B cell (primary cell): ENCODE results near the gene CTNNA2. TPM values are rescaled to one million over a fixed set of nuclear protein-coding genes. Genes with fewer than 3 reads are reported as not detected.

Experiments
- ATAC-seq: fragments of 200-7000 bp; cut with Tn5 transposase; one replicate; pipeline ENCODE4 v1.10.0; 2021; ENCODE audit warnings: low read depth, mild to moderate bottlenecking, moderate number of reproducible peaks, moderate library complexity
- CTCF ChIA-PET: fragments of 350-600 bp; sonication (Branson Sonifier 250); formaldehyde crosslinking; loops from one replicate; lab custom pipeline; 2021; ENCODE audit warnings: antibody characterized with exemption, inconsistent platforms; lab: Charles Lee
- POLR2A ChIA-PET: fragments of 350-600 bp; sonication (Branson Sonifier 250); formaldehyde crosslinking; loops from one replicate; lab custom pipeline; 2021; ENCODE audit warnings: antibody characterized with exemption; lab: Charles Lee
- DNase-seq: peaks from one replicate; pipeline ENCODE4 v3.0.0; 2013
- H2AFZ ChIP-seq: 2 replicates; pipeline ENCODE4 v1.6.1; 2012; ENCODE audit warnings: mild to moderate bottlenecking, low read depth, low read length; ENCODE audit not compliant: insufficient read depth, poor library complexity, severe bottlenecking
- H3K27ac ChIP-seq, 2 donors: 1 replicate in 1 of 2; 2 replicates in 1 of 2; pipeline ENCODE4 v1.5.1; 2012 to 2013; ENCODE audit warnings: low read length in 2 of 2, mild to moderate bottlenecking in 2 of 2, moderate library complexity in 1 of 2
- H3K27me3 ChIP-seq, 4 experiments: fragments of 200-600 bp in 1 of 4; sonication (generic) in 1 of 4; replicated peaks in 1 of 4; 1 replicate in 2 of 4; 2 replicates in 2 of 4; pipeline versions ENCODE4 v1.6.1 to v1.7.0; 2013 to 2016; ENCODE audit warnings: low read length in 3 of 4, mild to moderate bottlenecking in 2 of 4, mixed read lengths in 1 of 4, moderate library complexity in 1 of 4; ENCODE audit not compliant: insufficient read depth in 4 of 4, control insufficient read depth in 3 of 4; ENCODE audit errors: control extremely low read depth in 1 of 4
- H3K36me3 ChIP-seq, 2 experiments: replicated peaks in 1 of 2; 1 replicate in 1 of 2; 2 replicates in 1 of 2; pipeline versions ENCODE4 v1.6.1 to v1.7.1; 2013; ENCODE audit warnings: low read length in 1 of 2; ENCODE audit not compliant: insufficient read depth in 2 of 2, control insufficient read depth in 1 of 2; ENCODE audit errors: control extremely low read depth in 1 of 2, extremely low read depth in 1 of 2
- H3K4me1 ChIP-seq, 2 donors: fragments of 200-600 bp in 1 of 2; sonication (generic) in 1 of 2; 1 replicate in 1 of 2; 2 replicates in 1 of 2; pipeline versions ENCODE4 v1.5.1 to v1.6.1; 2013 to 2017; ENCODE audit warnings: low read length in 2 of 2; ENCODE audit not compliant: control insufficient read depth in 2 of 2, insufficient read depth in 2 of 2
- H3K4me2 ChIP-seq: replicated peaks from 2 replicates; pipeline ENCODE3; 2012; ENCODE audit warnings: mild to moderate bottlenecking, low read depth, low read length; ENCODE audit not compliant: poor library complexity, severe bottlenecking
- H3K4me3 ChIP-seq, 5 experiments: fragments of 200-600 bp in 1 of 5; sonication (generic) in 1 of 5; 1 replicate in 3 of 5; 2 replicates in 2 of 5; pipeline versions ENCODE4 v1.5.1 to v1.7.0; 2011 to 2016; ENCODE audit warnings: low read length in 4 of 5, mild to moderate bottlenecking in 4 of 5, low read depth in 2 of 5, control low read depth in 1 of 5, moderate library complexity in 1 of 5; ENCODE audit not compliant: insufficient read depth in 1 of 5; ENCODE audit errors: control extremely low read depth in 1 of 5, extremely low read depth in 1 of 5
- H3K79me2 ChIP-seq: fragments of 200-600 bp; sonication (generic); one replicate; pipeline ENCODE4 v1.6.0; 2016; ENCODE audit warnings: low read length; ENCODE audit not compliant: control insufficient read depth, insufficient read depth
- H3K9ac ChIP-seq: fragments of 200-600 bp; sonication (generic); 2 replicates; pipeline ENCODE4 v1.6.1; 2017; ENCODE audit warnings: mild to moderate bottlenecking, low read length, moderate library complexity
- H3K9me3 ChIP-seq, 3 donors: one replicate each; pipeline versions ENCODE4 v1.6.1 to v1.7.1; 2013; ENCODE audit warnings: low read length in 2 of 3; ENCODE audit not compliant: control insufficient read depth in 2 of 3, insufficient read depth in 1 of 3; ENCODE audit errors: control extremely low read depth in 1 of 3
- H4K20me1 ChIP-seq: 2 replicates; pipeline ENCODE4 v1.6.0; 2012; ENCODE audit warnings: mild to moderate bottlenecking, low read length; ENCODE audit not compliant: insufficient read depth, control insufficient read depth, poor library complexity, severe bottlenecking
- H3K27ac Mint-ChIP-seq: one replicate; pipeline ENCODE4 v1.8.0; 2021; ENCODE audit warnings: mixed read lengths
- H3K27me3 Mint-ChIP-seq: one replicate; pipeline ENCODE4 v1.8.0; 2021; ENCODE audit warnings: mixed read lengths
- H3K4me1 Mint-ChIP-seq: one replicate; pipeline ENCODE4 v1.8.0; 2021; ENCODE audit warnings: mixed read lengths
- H3K4me3 Mint-ChIP-seq: one replicate; pipeline ENCODE4 v1.8.0; 2021; ENCODE audit warnings: mixed read lengths
- H3K9me3 Mint-ChIP-seq: one replicate; pipeline ENCODE4 v1.8.0; 2022; ENCODE audit warnings: mixed read lengths; ENCODE audit not compliant: insufficient read depth
- CTCF ChIP-seq: fragments of 200-600 bp; IDR thresholded peaks from one replicate; pipeline ENCODE4 v1.8.0; 2022; ENCODE audit warnings: antibody characterized with exemption, mild to moderate bottlenecking
- EZH2 ChIP-seq: IDR thresholded peaks from 2 replicates; pipeline ENCODE4 v1.6.1; 2012; ENCODE audit warnings: borderline replicate concordance, low read depth, mild to moderate bottlenecking, moderate library complexity, low read length; ENCODE audit not compliant: insufficient read depth, poor library complexity, severe bottlenecking
- WGBS: methylation state at CpG from one replicate; pipeline ENCODE4 v1.1.5; 2013; ENCODE audit warnings: missing lambda C conversion rate; ENCODE audit not compliant: insufficient coverage; 5-methylcytosine and 5-hydroxymethylcytosine counted together
- intact Hi-C: fragments of 100-400 bp; cut with micrococcal nuclease; formaldehyde crosslinking; loops from one replicate; pipeline ENCODE4 v1.10.0; 2022
- polyA plus RNA-seq: library from polyadenylated mRNA; depleted of rRNA; stranded (reverse); fragments of >200 nt; gene quantifications from 2 replicates; pipeline ENCODE4 v1.2.3, GENCODE V29; 2012
- total RNA-seq, 2 donors: library from RNA; stranded (reverse); fragments of 120-200 nt in 1 of 2; gene quantifications; 1 replicate in 1 of 2; 2 replicates in 1 of 2; pipeline versions ENCODE4 v1.2.3 to v1.2.4, GENCODE V29; 2013 to 2022

The CTNNA2 gene
- total and polyA plus RNA-seq, 2 donors (not counting 1 experiment from before 2014, with no cell fraction given): not detected

GRCh38 chr2:80012061-80012460, 499.2 kb downstream of the CTNNA2 start:
- Mint-ChIP-seq H3K4me1 (no peaks in the 10 kb centered on the region), H3K27ac (no peak overlapping the region), H3K9me3 (no peaks in the 10 kb centered on the region), H3K4me3 (no peak overlapping the region), H3K27me3 (no peaks in the 10 kb centered on the region)
- Histone ChIP-seq H3K4me3 (no peak overlapping the region), H3K27me3 (no peaks in the 10 kb centered on the region), H3K9ac (no peak overlapping the region), H3K9me3 (no peaks in the 10 kb centered on the region), H3K4me1 (no peaks in the 10 kb centered on the region), H2AFZ (no peak overlapping the region), H3K27ac (no peak overlapping the region), H3K36me3 (no peaks in the 10 kb centered on the region), H4K20me1 (no peaks in the 10 kb centered on the region), H3K4me2 (no peak overlapping the region), H3K79me2 (no peaks in the 10 kb centered on the region)
- WGBS: 67% methylated on average over 1 of the region's 3 CpGs
- intact Hi-C loops: no loop called here
- ChIA-PET CTCF (interaction anchor here (1.3 kb wide), 1 partner anchor 65 kb away, joined by 3 read pairs; no protein-coding TSS in a partner anchor), POLR2A (no interaction called here)
- no peak for DNase-seq
- TF ChIP-seq EZH2 (no peak), CTCF (no peak)
- ATAC-seq: no peak

- Histone ChIP-seq H3K4me1 (no peaks in the 10 kb centered on the region), H3K27ac (no peak overlapping the region), H4K20me1 (no peaks in the 10 kb centered on the region), H2AFZ (no peak overlapping the region), H3K4me2 (no peak overlapping the region), H3K9ac (no peak overlapping the region), H3K36me3 (no peaks in the 10 kb centered on the region), H3K4me3 (no peak overlapping the region), H3K27me3 (no peaks in the 10 kb centered on the region), H3K79me2 (no peaks in the 10 kb centered on the region), H3K9me3 (no peaks in the 10 kb centered on the region)
- DNase-seq: no peak
- Mint-ChIP-seq H3K9me3 (no peaks in the 10 kb centered on the region), H3K27ac (no peak overlapping the region), H3K4me1 (no peaks in the 10 kb centered on the region), H3K27me3 (no peaks in the 10 kb centered on the region), H3K4me3 (no peak overlapping the region)
- no peak for TF ChIP-seq EZH2
- no peak for TF ChIP-seq CTCF
- intact Hi-C loops: no loop called here
- ChIA-PET CTCF (no interaction called here), POLR2A (no interaction called here)
- ATAC-seq: no peak
Measured at GRCh38 chr2:80014637-80015036, 501.8 kb downstream of the CTNNA2 start.
